ENCODE data around the gene RHOBTB1.

Gene RHOBTB1

GRCh38 chr10:60820093-60820754 lies 123.8 kb downstream of the RHOBTB1 start:
- no peak for DNase-seq (ENCODE audit: low read depth in 3 of 3)

All from stimulated activated CD4-positive, alpha-beta T cell treated with anti-CD3 and anti-CD28 coated beads, TNF-alpha, amount 100 ng/mL, for 4 hours (primary cell).